K562 (cell line): ENCODE measurements around the gene STX7. TPM values are rescaled to one million over a fixed set of nuclear protein-coding genes. Genes with fewer than 3 reads are reported as not detected.
A peak's percentile ranks its signal among the peaks of the same experiment; 100 is the strongest.

Experiments
- ATAC-seq: fragments of 200-7000 bp; cut with Tn5 transposase; 3 replicates; pipeline ENCODE4 v1.9.1; 2020; ENCODE audit warnings: moderate library complexity
- BruUV-seq: library from RNA; stranded (reverse); fragments of 400-500 nt; replicated peaks from 2 replicates; lab custom pipeline; 2021; lab: Mats Ljungman, UMichigan
- CTCF ChIA-PET: fragments of 300-600 bp; formaldehyde crosslinking; extraction: SDS; loops from one replicate; lab custom pipeline; 2021; ENCODE audit warnings: low intra/inter-chr PET ratio; lab: Yijun Ruan, JAX
- POLR2A ChIA-PET: fragments of 300-600, 350-650 bp; sonication (Branson Sonifier 250); formaldehyde crosslinking; extraction: SDS; loops from one replicate; lab custom pipeline; 2021; ENCODE audit warnings: antibody characterized with exemption, inconsistent platforms; lab: Yijun Ruan, JAX
- DNase-seq, 4 experiments: peaks; one replicate each; pipeline versions ENCODE4 v3.0.0 to v3.0.0-alpha.2; 2011 to 2018; ENCODE audit warnings: low spot score in 3 of 4, mixed read lengths in 3 of 4; ENCODE audit errors: extremely low read depth in 1 of 4
- FAIRE-seq: peaks from 2 replicates; lab custom pipeline; 2011; peaks lifted over from hg19 to GRCh38; lab: Jason Lieb, UNC
- H2AFZ ChIP-seq: 2 replicates; pipeline ENCODE4 v1.6.0; 2011; ENCODE audit warnings: low read depth, low read length, control low read depth, inconsistent platforms
- H3K27ac ChIP-seq: fragments of 200-600 bp; 3 replicates; pipeline ENCODE4 v1.8.0; 2011; ENCODE audit warnings: low read depth, mild to moderate bottlenecking, control low read depth, inconsistent platforms, low read length, moderate library complexity, mixed read lengths; ENCODE audit errors: extremely low read depth
- H3K27me3 ChIP-seq, 2 experiments: fragments of 300-600 bp in 1 of 2; 2 replicates in 1 of 2; 3 replicates in 1 of 2; pipeline versions ENCODE4 v1.6.0 to v1.8.0; 2011; ENCODE audit warnings: inconsistent platforms in 2 of 2, low read length in 2 of 2, mild to moderate bottlenecking in 1 of 2, mixed read lengths in 1 of 2, moderate library complexity in 1 of 2; ENCODE audit not compliant: control insufficient read depth in 2 of 2, insufficient read depth in 2 of 2
- H3K36me3 ChIP-seq: fragments of 300-600 bp; 3 replicates; pipeline ENCODE4 v1.8.0; 2011; ENCODE audit warnings: mild to moderate bottlenecking, low read length, inconsistent platforms; ENCODE audit not compliant: control insufficient read depth, insufficient read depth
- H3K4me1 ChIP-seq, 2 experiments: fragments of 200-600 bp in 1 of 2; replicated peaks in 1 of 2; 2 replicates in 1 of 2; 3 replicates in 1 of 2; pipeline versions ENCODE4 v1.5.1 to v1.8.0; 2011; ENCODE audit warnings: inconsistent platforms in 2 of 2, low read length in 2 of 2, mild to moderate bottlenecking in 1 of 2, mixed read lengths in 1 of 2, moderate library complexity in 1 of 2; ENCODE audit not compliant: control insufficient read depth in 2 of 2, insufficient read depth in 2 of 2
- H3K4me2 ChIP-seq: 2 replicates; pipeline ENCODE4 v1.6.1; 2011; ENCODE audit warnings: low read length, control low read depth, inconsistent platforms, mixed read lengths; ENCODE audit not compliant: insufficient read depth
- H3K4me3 ChIP-seq: fragments of 200-600 bp; sonication (generic), shearing (Covaris generic); 2 replicates; pipeline ENCODE4 v1.5.1; 2016; ENCODE audit warnings: control low read depth, inconsistent platforms
- H3K79me2 ChIP-seq: fragments of 200-600 bp; 3 replicates; pipeline ENCODE4 v1.8.0; 2011; ENCODE audit warnings: low read length, inconsistent platforms; ENCODE audit not compliant: control insufficient read depth, insufficient read depth
- H3K9ac ChIP-seq, 2 experiments: 2 replicates each; pipeline versions ENCODE4 v1.6.0 to v1.6.1; 2011; ENCODE audit warnings: low read depth in 2 of 2, low read length in 2 of 2, control low read depth in 1 of 2, inconsistent platforms in 1 of 2, mild to moderate bottlenecking in 1 of 2, mixed read lengths in 1 of 2; ENCODE audit not compliant: insufficient read depth in 1 of 2
- H3K9me1 ChIP-seq: one replicate; pipeline ENCODE4 v1.6.0; 2011; ENCODE audit warnings: inconsistent platforms, mild to moderate bottlenecking, low read length, moderate library complexity; ENCODE audit not compliant: control insufficient read depth, insufficient read depth
- H3K9me3 ChIP-seq: replicated peaks from 2 replicates; pipeline ENCODE4 v1.5.1; 2011; ENCODE audit warnings: low read depth, low read length, inconsistent platforms; ENCODE audit not compliant: control insufficient read depth, insufficient read depth
- H4K20me1 ChIP-seq: replicated peaks from 2 replicates; pipeline ENCODE4 v1.6.1; 2011; ENCODE audit warnings: low read length, inconsistent platforms, mixed read lengths; ENCODE audit not compliant: control insufficient read depth, insufficient read depth
- ARHGAP35 ChIP-seq: fragments of 450-650 bp; IDR thresholded peaks from 2 replicates; pipeline ENCODE4 v1.6.1; 2018; ENCODE audit not compliant: partially characterized antibody
- BDP1 ChIP-seq: IDR thresholded peaks from 3 replicates; pipeline ENCODE4 v1.6.1; 2011; ENCODE audit not compliant: insufficient read length, insufficient read depth
- EP400 ChIP-seq: fragments of 450-650 bp; IDR thresholded peaks from 2 replicates; pipeline ENCODE4 v1.6.1; 2017; ENCODE audit warnings: antibody characterized with exemption, mild to moderate bottlenecking, moderate library complexity
- HMGXB4 ChIP-seq: sonication (generic); formaldehyde crosslinking; IDR thresholded peaks from 2 replicates; pipeline ENCODE4 v1.8.1; 2023; ENCODE audit warnings: mild to moderate bottlenecking, missing genetic modification reagents
- NR1H2 ChIP-seq: sonication (generic); formaldehyde crosslinking; IDR thresholded peaks from 2 replicates; pipeline ENCODE4 v1.4.0; 2020; ENCODE audit warnings: mild to moderate bottlenecking, missing genetic modification reagents
- RERE ChIP-seq: sonication (generic); formaldehyde crosslinking; IDR thresholded peaks from 2 replicates; pipeline ENCODE4 v1.8.0; 2023; ENCODE audit warnings: missing genetic modification reagents, mild to moderate bottlenecking, borderline replicate concordance
- STAT5A ChIP-seq: IDR thresholded peaks from 2 replicates; pipeline ENCODE4 v1.6.1; 2012; ENCODE audit warnings: low read length, inconsistent platforms, borderline replicate concordance
- TEAD4 ChIP-seq, 2 experiments: sonication (generic) in 1 of 2; formaldehyde crosslinking in 1 of 2; IDR thresholded peaks; 2 replicates each; pipeline versions ENCODE4 v1.6.1 to v1.8.0; 2012 to 2022; ENCODE audit warnings: borderline replicate concordance in 1 of 2, inconsistent platforms in 1 of 2, low read length in 1 of 2, mild to moderate bottlenecking in 1 of 2, missing genetic modification reagents in 1 of 2
- TRIM24 ChIP-seq, 2 experiments: fragments of 450-650 bp; IDR thresholded peaks; 2 replicates each; pipeline ENCODE4 v1.6.1; 2016
- ZBTB12 ChIP-seq: fragments of 250-450 bp; sonication (Bioruptor Pico); IDR thresholded peaks from 2 replicates; pipeline ENCODE4 v1.4.0; 2020
- ZNF77 ChIP-seq: fragments of 250-450 bp; sonication (Bioruptor Pico); IDR thresholded peaks from 2 replicates; pipeline ENCODE4 v1.5.0; 2020
- WGBS: fragments of 100-300 bp; shearing (Covaris generic); methylation state at CpG from one replicate; pipeline ENCODE4 v1.1.6; 2016; ENCODE audit warnings: low coverage, mixed read lengths; ENCODE audit not compliant: insufficient coverage; ENCODE audit errors: missing lambda C conversion rate; 5-methylcytosine and 5-hydroxymethylcytosine counted together
- in situ Hi-C: fragments of 300-500 bp; cut with MboI; formaldehyde crosslinking; loops from 4 replicates; pipeline ENCODE4 v1.15.0; 2018; ENCODE audit warnings: inconsistent platforms, mixed read lengths
- intact Hi-C: fragments of 100-400 bp; cut with micrococcal nuclease; formaldehyde crosslinking; loops from 2 replicates; pipeline ENCODE4 v1.14.2; 2022
- polyA plus RNA-seq, 8 experiments: library from polyadenylated mRNA; depleted of rRNA in 4 of 8; stranded (reverse) in 5 of 8; unstranded in 3 of 8; fragments of >200 nt; fragmentation: Nextera tagmentation in 2 of 8; fragmentation: Illumina TruSeq in 1 of 8; extraction: Ambion mirVana in 2 of 8; extraction: Trizol in 1 of 8; gene quantifications; 2 replicates each; pipeline versions ENCODE4 v1.2.1 to v1.2.3, GENCODE V29; 2011 to 2014; ENCODE audit warnings: inconsistent platforms in 1 of 8, missing spikeins in 1 of 8
- total RNA-seq, 7 experiments: library from RNA; depleted of rRNA in 6 of 7; stranded (reverse); fragments of >200 nt in 6 of 7; fragmentation: Illumina TruSeq in 2 of 7; extraction: Trizol in 2 of 7; gene quantifications; 2 replicates each; pipeline versions ENCODE4 v1.2.1 to v1.2.3, GENCODE V29; 2011 to 2021; ENCODE audit warnings: low replicate concordance in 1 of 7

STX7 gene
- total and polyA plus RNA-seq, 9 of the 15 experiments (the other 6 are each of a cell fraction or from before 2014, with no cell fraction given), result 13.0 to 34.4 (median 25.3) TPM

- no peak within 1 kb of the TSS for H2AFZ ChIP-seq
- no peaks in the 10 kb centered on the region for H3K36me3 ChIP-seq
- H3K4me3 ChIP-seq, result no peak within 1 kb of the TSS
- H3K9me3 ChIP-seq, result no peaks in the 10 kb centered on the region
- H3K9ac ChIP-seq, result 0 out of 4 replicates have a peak within 1 kb of the TSS, but pooled peaks of 1 of the 2 experiments have one; percentile 9
- peaks cover 2 to 12% of the 10 kb centered on the region in 2 experiments; a peak in 3 of 5 replicates for H3K27me3 ChIP-seq
- no TSS peak for BruUV-seq
- ChIA-PET CTCF (no interaction called here), POLR2A (no interaction called here)
- ATAC-seq (no peak), FAIRE-seq (no peak), DNase-seq (no peak)
- no peak within 1 kb of the TSS for H3K27ac ChIP-seq
- H3K9me1 ChIP-seq, result no peaks in the 10 kb centered on the region
- no peaks in the 10 kb centered on the region for H3K4me1 ChIP-seq
- in situ Hi-C loops, result no loop called here
- intact Hi-C loops, result no loop called here
- no peaks in the 10 kb centered on the region for H4K20me1 ChIP-seq
- H3K4me2 ChIP-seq, result no peak within 1 kb of the TSS
- WGBS, result 0% methylated on average over 2 of the region's 2 CpGs
- no peaks in the 10 kb centered on the region for H3K79me2 ChIP-seq
- TF ChIP-seq RERE (CRISPR knock-in tag), result no peak
- TF ChIP-seq ZBTB12, result no peak
- no peak for TF ChIP-seq ARHGAP35
- TF ChIP-seq NR1H2, result no peak
- TF ChIP-seq EP400, result no peak
- TF ChIP-seq HMGXB4 (CRISPR knock-in tag), result no peak
- no peak for TF ChIP-seq TEAD4 (IDR thresholded peaks at IDR 0.05; ENCODE audit: low read length)
- no peak for TF ChIP-seq TEAD4 (CRISPR knock-in tag; IDR thresholded peaks at IDR 0.05; ENCODE audit: borderline replicate concordance)
- no peak for TF ChIP-seq TRIM24 (IDR thresholded peaks at IDR 0.05)
- no peak for TF ChIP-seq BDP1
- TF ChIP-seq STAT5A, result no peak
- TF ChIP-seq ZNF77 (CRISPR knock-in tag), result no peak
Observed at GRCh38 chr6:132552372-132552771, 39.5 kb upstream of the STX7 start, which contains the start of gene TAAR8. TAAR8 (plus strand) TSS chr6:132552672; CDS start chr6:132552693, 21 bp downstream.
